Stimulated activated naive CD8-positive, alpha-beta T cell treated with anti-CD3 and anti-CD28 coated beads, Interleukin-15, amount 100 ng/mL, for 72 hours (primary cell): ENCODE results near the gene OR5H6.
"Not testable (repeated sequence)": the region's sequence is repeated elsewhere in the genome, so short reads cannot be mapped to it uniquely, and the experiment has no call there.

Source experiments
- ATAC-seq: fragments of 150-1000 bp; cut with Tn5 transposase; 2 replicates; pipeline ENCODE4 v1.10.0; 2021; ENCODE audit warnings: mild to moderate bottlenecking, moderate library complexity
- DNase-seq, 2 donors: peaks; one replicate each; pipeline ENCODE4 v3.0.0; 2021 to 2022
- H3K27ac Mint-ChIP-seq, 2 donors: one replicate each; pipeline ENCODE4 v1.8.0; 2022; ENCODE audit warnings: mild to moderate bottlenecking in 2 of 2, mixed read lengths in 2 of 2, moderate library complexity in 2 of 2
- H3K27me3 Mint-ChIP-seq: one replicate; pipeline ENCODE4 v1.8.0; 2022; ENCODE audit warnings: mixed read lengths
- H3K4me1 Mint-ChIP-seq: one replicate; pipeline ENCODE4 v1.8.0; 2022; ENCODE audit warnings: mild to moderate bottlenecking, mixed read lengths
- H3K4me3 Mint-ChIP-seq, 2 donors: one replicate each; pipeline ENCODE4 v1.8.0; 2022; ENCODE audit warnings: mild to moderate bottlenecking in 2 of 2, mixed read lengths in 2 of 2, moderate library complexity in 1 of 2
- H3K9me3 Mint-ChIP-seq, 2 donors: one replicate each; pipeline ENCODE4 v1.8.0; 2022; ENCODE audit warnings: mixed read lengths in 2 of 2

The OR5H6 gene

DNA sequence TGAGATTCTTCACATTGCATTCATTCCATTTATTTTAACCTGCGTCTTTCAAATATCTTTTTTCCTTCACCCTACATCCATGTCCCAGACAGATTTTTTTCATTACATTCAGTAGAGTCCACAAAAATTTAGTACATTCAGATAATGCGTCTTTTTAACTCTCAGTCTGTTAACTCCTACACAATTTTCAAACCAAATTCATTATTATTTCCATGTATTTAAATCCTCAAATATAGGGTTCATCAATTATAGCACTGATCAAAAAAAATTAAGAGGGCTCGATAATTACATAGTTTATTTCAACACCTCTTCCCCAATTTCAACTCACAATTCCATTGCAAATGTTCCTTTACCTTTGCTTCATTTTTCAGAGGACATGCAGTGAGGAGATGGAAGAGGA is at the start of gene OR5H6:
Gene OR5H6, plus strand, starts transcription at position 301 of the 400 bp plus-strand sequence. Its CDS starts 89 bp downstream, at position 390.
- Mint-ChIP-seq H3K27me3 (peaks cover 7% of the 10 kb centered on the region), H3K9me3 (peaks cover 0 to 2% of the 10 kb centered on the region in 2 donors), H3K4me1 (no peaks in the 10 kb centered on the region), H3K27ac (no peak within 1 kb of the TSS), H3K4me3 (no peak within 1 kb of the TSS)
- ATAC-seq (no peak), DNase-seq (no peak)

DNA sequence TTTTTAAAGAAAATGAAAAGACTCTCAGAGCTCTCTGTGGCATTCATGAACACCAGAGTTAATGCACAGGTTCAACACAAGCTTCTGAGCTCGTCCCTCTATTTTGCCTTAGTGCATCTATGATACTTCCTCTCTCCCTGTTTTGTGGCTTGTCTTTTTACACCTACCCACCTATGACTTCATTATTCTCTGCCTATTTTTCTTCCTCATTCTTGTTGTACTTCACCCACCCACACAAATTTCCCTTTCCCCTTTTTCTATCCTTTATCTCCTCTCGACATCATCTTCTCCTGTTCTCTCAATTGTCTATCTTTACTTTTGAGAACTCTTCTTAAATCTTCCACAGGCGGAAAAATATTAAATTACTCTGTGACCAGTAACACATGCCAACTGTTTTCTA is 49.0 kb upstream of the OR5H6 start:
- Mint-ChIP-seq H3K9me3 (no peaks in the 10 kb centered on the region), H3K4me3 (no peak overlapping the region), H3K27ac (no peak overlapping the region), H3K27me3 (no peaks in the 10 kb centered on the region), H3K4me1 (no peaks in the 10 kb centered on the region)
- DNase-seq (no peak), ATAC-seq (no peak)

DNA sequence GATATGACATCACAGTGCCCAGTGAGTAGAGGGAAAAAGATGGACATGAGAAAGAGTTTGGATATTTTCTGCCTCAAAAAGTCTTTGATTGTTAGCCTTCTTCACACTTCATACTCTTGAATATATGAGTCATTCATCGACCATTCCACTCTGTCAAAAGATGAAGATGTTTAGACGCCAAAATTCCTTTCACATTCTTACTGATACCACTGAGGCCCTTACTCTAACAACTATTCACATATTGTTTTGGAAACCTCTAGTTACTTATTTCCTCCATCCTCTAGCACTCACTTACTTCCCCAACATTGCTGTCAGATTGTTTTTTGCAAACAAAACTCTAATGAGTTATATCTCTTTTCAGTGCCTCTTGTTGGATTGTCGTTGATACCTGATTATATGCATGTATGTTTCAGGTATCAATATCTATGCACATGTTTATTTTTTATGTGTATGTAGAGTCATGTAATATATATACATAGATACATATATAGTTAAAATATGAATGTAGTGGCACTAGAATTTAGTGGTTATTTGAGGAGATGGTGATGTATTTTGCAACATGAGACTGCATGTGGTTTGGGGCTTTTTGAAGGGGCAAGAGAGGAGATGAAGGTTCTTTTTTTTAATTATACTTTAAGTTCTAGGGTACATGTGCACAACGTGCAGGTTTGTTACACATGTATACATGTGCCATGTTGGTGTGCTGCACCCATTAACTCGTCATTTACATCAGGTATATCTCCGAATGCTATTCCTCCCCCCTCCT is 40.0 kb upstream of the OR5H6 start:
- no peak for ATAC-seq
- no peak overlapping the region for H3K4me3 Mint-ChIP-seq

DNA sequence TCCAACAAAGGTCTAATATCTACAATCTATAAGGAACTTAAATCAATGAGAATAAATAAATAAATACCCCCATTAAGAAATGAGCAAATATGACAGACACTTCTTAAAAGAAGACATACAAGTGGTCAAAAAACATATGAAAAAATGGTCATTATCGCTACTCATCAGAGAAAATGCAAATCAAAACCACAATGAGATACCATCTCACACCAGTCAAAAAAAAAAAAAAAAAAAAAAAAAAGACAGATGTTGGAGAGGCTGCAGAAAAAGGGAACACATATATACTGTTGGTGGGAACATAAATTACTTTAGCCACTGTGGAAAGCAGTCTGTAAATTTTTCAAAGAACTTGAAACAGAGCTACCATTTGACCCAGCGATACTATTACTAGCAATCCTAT is 31.6 kb upstream of the OR5H6 start:
- DNase-seq (no peak), ATAC-seq (no peak)
- Mint-ChIP-seq H3K27me3 (peaks cover 5% of the 10 kb centered on the region), H3K9me3 (no peaks in the 10 kb centered on the region), H3K4me3 (no peak overlapping the region), H3K4me1 (no peaks in the 10 kb centered on the region), H3K27ac (no peak overlapping the region)

More for the DNA sequence above, 40.0 kb upstream of the OR5H6 start:
- no peak for DNase-seq
- Mint-ChIP-seq H3K27ac (no peak overlapping the region), H3K9me3 (no peaks in the 10 kb centered on the region), H3K4me1 (no peaks in the 10 kb centered on the region), H3K27me3 (peaks cover 5% of the 10 kb centered on the region)

DNA sequence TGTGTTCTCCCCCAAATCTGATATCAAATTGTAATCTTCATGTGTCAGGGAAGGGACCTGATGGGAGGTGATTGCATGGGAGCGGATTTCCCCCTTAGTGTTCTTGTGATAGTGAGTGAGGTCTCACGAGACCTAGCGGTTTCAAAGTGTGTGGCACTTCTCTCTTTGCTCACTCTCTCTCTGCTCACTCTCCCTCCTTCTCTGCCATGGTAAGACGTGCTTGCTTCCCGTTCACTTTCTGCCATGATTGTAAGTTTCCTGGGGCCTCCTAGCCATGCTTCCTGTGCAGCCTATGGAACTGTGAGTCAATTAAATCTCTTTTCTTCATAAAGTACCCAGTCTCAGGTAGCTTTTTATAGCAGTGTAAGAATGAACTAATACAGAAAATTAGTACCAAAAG is 30.6 kb upstream of the OR5H6 start:
- no peaks in the 10 kb centered on the region for H3K9me3 Mint-ChIP-seq
- ATAC-seq, result no peak

DNA sequence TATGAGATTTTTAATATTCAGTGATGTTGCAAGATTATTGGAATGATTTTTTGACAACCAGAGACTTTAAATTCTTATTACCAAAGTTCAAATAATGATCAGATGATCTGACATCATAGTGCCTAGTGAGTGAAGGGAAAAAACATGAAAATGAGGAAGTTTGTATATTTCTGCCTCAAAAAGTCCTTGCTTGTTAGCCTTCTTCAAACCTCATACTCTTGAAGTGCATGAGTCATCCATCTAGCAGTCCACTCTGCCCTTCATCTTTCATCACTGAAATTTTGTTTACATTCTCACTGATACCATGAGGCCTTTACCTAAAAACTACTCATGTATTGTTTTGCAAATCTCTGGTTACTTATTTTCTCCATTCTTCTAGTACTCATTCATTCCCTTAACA is 23.9 kb upstream of the OR5H6 start:
- H3K9me3 Mint-ChIP-seq, result peaks cover 0 to 7% of the 10 kb centered on the region in 2 donors
- no peak overlapping the region for H3K4me3 Mint-ChIP-seq
- DNase-seq (no peak), ATAC-seq (no peak)
- no peaks in the 10 kb centered on the region for H3K27me3 Mint-ChIP-seq
- H3K4me1 Mint-ChIP-seq, result no peaks in the 10 kb centered on the region
- H3K27ac Mint-ChIP-seq, result no peak overlapping the region

More for the DNA sequence above, 30.6 kb upstream of the OR5H6 start:
- H3K4me1 Mint-ChIP-seq, result no peaks in the 10 kb centered on the region
- H3K27ac Mint-ChIP-seq, result no peak overlapping the region
- H3K27me3 Mint-ChIP-seq, result peaks cover 5% of the 10 kb centered on the region
- DNase-seq, result no peak
- H3K4me3 Mint-ChIP-seq, result no peak overlapping the region

DNA sequence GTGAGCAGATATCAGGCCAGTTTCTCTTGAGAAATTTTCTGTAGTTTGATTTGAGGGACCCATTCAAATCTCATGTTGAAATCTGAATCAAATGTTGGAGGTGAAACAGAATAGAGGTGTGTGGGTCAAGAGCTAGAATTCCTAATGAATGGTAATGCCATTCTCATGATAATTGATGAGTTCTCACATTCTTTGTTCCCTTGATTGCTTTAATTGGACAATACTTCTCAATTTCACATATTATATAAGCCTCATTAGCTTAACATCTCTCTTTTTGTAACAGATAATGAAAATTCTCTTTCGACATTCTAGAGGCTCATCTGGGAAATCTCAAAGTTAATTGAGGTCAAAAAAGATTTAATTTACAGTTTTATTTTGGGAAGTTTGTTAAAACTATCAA is 21.9 kb upstream of the OR5H6 start:
- ATAC-seq (no peak), DNase-seq (no peak)
- Mint-ChIP-seq H3K27me3 (no peaks in the 10 kb centered on the region), H3K4me1 (no peaks in the 10 kb centered on the region), H3K4me3 (no peak overlapping the region), H3K27ac (no peak overlapping the region), H3K9me3 (peaks cover 0 to 9% of the 10 kb centered on the region in 2 donors)

DNA sequence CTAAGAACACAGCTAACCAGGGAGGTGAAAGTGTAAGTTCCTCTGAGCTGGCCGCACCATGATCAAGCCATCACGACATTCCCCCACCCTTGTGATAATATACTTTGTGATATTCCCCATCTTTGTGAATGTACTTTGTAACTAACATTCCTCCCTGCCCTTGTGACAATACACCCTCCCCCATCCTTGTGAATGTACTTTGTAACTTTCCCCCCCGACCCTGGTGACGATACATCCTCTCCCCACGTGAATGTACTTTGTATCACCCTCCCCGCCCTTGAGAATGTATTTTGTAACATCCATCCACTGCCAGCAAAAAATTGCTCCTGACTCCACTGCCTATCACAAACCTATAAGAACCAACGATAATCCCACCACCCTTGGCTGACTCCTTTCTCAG is 20.2 kb upstream of the OR5H6 start:
- DNase-seq (no peak), ATAC-seq (no peak)
- Mint-ChIP-seq H3K4me1 (no peaks in the 10 kb centered on the region), H3K4me3 (no peak overlapping the region), H3K27ac (no peak overlapping the region), H3K27me3 (no peaks in the 10 kb centered on the region), H3K9me3 (peaks cover 0 to 9% of the 10 kb centered on the region in 2 donors)

DNA sequence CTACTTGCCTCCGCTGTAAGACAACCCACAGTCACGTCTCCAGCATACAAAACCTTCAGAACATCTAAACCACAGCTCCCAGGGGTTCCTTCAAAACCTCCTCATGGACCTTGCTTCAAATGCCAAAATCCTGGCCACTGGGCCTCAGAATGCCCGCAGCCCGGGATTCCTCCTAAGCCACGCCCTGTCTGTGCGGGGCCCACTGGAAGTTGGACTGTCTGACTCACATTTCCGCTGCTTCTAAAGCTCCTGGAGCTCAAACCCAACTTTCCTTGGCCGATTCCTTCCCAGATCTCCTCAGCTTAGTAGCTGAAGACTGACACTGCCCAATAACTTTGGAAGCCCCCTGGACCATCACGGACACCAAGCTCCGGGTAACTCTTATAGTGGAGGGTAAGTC is 17.9 kb upstream of the OR5H6 start:
- no peaks in the 10 kb centered on the region for H3K4me1 Mint-ChIP-seq
- ATAC-seq (no peak), DNase-seq (no peak)
- H3K27ac Mint-ChIP-seq, result no peak overlapping the region
- no peak overlapping the region for H3K4me3 Mint-ChIP-seq
- H3K27me3 Mint-ChIP-seq, result no peaks in the 10 kb centered on the region
- H3K9me3 Mint-ChIP-seq, result peaks cover 0 to 9% of the 10 kb centered on the region in 2 donors

DNA sequence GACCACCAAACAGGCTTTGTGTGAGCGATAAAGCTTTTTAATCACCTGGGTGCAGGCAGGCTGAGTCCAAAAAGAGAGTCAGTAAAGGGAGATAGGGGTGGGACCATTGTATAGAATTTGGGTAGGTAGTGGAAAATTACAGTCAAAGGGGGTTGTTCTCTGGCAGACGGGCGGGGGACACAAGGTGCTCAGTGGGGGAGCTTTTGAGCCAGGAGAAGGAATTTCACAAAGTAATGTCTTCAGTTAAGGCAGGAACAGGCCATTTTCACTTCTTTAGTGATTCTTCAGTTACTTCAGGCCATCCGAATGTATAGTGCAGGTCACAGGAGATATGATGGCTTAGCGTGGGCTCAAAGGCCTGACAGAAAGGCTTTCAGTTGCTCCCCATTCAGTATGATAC is 8.0 kb upstream of the OR5H6 start:
- ATAC-seq, H3K4me1 Mint-ChIP-seq, H3K27ac Mint-ChIP-seq, H3K9me3 Mint-ChIP-seq, H3K4me3 Mint-ChIP-seq, H3K27me3 Mint-ChIP-seq, DNase-seq: not testable (repeated sequence)

DNA sequence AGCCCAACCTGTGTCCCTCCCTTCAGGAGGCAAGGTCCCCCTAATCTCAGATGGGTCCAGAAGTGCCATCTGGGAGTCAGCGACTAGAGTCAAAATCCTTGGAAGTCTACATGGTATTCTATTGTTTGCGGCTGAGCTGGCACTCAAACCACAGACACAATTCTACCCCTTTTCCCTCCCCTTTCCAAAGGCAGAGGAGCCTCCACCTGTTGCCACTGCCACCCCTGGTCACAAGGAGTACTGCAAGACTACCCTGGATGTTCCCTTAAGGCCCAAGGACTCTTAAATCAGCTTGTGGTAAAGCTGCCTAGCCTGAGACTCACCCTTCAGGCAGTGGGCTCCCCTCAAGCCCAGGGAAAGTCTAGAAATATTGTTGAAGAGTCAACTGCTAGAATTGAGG is 4.3 kb upstream of the OR5H6 start:
- ATAC-seq (no peak), DNase-seq (no peak)
- H3K27ac Mint-ChIP-seq, result no peak overlapping the region
- H3K4me1 Mint-ChIP-seq, result no peaks in the 10 kb centered on the region
- H3K4me3 Mint-ChIP-seq, result no peak overlapping the region
- H3K9me3 Mint-ChIP-seq, result no peaks in the 10 kb centered on the region
- peaks cover 7% of the 10 kb centered on the region for H3K27me3 Mint-ChIP-seq

DNA sequence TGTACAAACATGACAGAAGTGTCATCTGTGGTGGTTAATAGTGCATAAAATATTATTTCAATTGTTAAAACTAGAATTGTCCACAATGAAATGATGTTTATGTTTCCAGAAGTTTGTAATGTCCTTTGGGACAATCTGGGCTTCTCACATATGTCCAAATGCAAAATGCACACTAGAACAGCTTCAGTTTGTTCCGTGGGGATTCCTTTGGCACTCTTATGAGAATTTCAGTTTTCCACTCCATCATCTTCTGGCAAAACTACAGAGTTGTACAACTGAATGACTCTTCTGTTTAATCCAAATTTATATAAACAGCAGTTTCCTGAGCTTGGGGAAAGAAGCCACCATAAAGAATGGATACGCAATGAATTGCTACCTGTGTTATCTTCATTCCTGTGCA is 2.0 kb upstream of the OR5H6 start:
- Mint-ChIP-seq H3K27ac (no peak overlapping the region), H3K9me3 (no peaks in the 10 kb centered on the region), H3K27me3 (peaks cover 7% of the 10 kb centered on the region), H3K4me1 (no peaks in the 10 kb centered on the region), H3K4me3 (no peak overlapping the region)
- DNase-seq (no peak), ATAC-seq (no peak)

DNA sequence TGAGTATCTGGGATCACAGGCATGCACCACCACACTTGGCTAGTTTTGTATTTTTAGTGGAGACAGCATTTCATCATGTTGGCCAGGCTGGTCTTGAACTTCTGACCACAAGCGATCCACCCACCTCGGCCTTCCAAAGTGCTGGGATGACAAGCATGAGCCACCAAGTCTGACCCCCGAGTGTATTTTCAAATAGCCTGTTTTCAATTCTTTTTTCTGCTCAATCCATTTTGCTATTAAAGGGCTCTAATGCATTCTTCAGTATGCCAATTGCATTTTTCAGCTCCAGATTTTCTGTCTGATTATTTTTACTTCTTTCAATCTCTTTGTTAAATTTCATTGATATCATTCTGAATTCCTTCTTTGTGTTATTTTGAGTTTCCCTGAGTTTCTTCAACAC is 5.8 kb downstream of the OR5H6 start:
- Mint-ChIP-seq H3K4me3 (no peak overlapping the region), H3K4me1 (no peaks in the 10 kb centered on the region), H3K27ac (no peak overlapping the region), H3K9me3 (peaks cover 11 to 24% of the 10 kb centered on the region in 2 donors), H3K27me3 (no peaks in the 10 kb centered on the region)
- DNase-seq (no peak), ATAC-seq (no peak)

DNA sequence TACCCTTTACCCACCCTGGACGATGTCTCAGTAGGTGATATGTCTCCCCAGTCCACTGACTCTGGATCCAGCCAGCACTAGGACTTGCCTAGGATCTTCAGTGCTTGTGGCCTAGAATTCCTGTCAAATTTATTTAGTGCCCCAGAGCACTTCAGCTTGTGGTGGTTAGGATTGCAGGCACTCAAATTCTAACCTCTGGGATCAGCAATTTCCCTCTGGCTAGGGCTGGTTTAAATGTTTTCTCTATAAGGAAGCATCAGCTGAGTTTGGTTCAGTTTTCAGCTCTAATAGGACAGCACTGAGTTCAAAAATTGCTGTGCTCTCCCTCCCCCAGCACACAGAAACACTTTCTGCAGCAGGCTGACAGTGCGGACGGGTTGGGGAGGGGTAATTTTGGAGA is 8.1 kb downstream of the OR5H6 start:
- no peaks in the 10 kb centered on the region for H3K4me1 Mint-ChIP-seq
- no peak overlapping the region for H3K27ac Mint-ChIP-seq
- ATAC-seq (no peak), DNase-seq (no peak)
- H3K27me3 Mint-ChIP-seq, result no peaks in the 10 kb centered on the region
- peaks cover 11 to 24% of the 10 kb centered on the region in 2 donors for H3K9me3 Mint-ChIP-seq
- H3K4me3 Mint-ChIP-seq, result no peak overlapping the region

DNA sequence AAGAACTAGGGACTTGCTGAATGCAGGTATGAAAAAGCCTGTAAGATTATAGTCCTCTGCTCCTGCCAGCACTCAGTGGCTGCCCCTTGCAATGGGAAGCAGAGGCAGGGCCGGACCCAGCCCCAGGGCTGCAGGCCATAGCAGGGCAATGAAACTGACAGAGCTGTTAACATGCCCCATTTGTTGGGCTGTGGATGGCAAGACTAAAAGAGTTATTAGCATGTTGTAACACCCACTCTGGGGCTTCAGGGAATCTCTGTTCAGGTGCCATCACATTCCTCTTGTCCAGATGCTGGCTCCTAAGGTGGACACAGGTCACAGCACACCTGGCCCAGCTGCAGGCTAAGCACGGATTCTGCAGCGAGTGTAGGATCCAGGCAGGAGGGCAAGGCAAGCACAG is 10.9 kb downstream of the OR5H6 start:
- no peak overlapping the region for H3K27ac Mint-ChIP-seq
- no peak for DNase-seq
- no peaks in the 10 kb centered on the region for H3K4me1 Mint-ChIP-seq

DNA sequence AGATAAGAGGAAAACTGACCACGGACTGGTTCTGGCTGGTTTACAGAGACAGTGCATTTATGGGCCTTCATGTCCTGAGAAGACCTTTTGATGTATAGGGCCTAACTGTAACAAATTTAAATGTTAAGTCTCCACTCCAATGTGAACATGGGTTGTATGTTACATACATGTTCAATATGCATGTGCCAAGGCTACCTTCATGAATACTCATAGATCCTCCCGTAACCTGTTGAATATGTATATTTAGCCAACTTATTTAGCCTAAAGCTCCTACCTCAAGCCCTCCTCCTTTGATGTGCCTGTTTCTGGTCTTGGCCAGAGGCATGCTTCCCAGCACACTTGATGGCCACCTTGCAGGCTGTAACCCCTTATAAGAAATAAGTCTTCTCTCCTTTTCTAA is 18.2 kb downstream of the OR5H6 start, which contains the start of gene OR5H2:
Gene OR5H2, plus strand, starts transcription at position 301 of the 400 bp plus-strand sequence. CDS start 398 bp downstream, outside the sequence.
- no peaks in the 10 kb centered on the region for H3K4me1 Mint-ChIP-seq

More for the DNA sequence above, 10.9 kb downstream of the OR5H6 start:
- no peak for ATAC-seq
- H3K9me3 Mint-ChIP-seq, result peaks cover 10 to 12% of the 10 kb centered on the region in 2 donors
- H3K27me3 Mint-ChIP-seq, result no peaks in the 10 kb centered on the region
- H3K4me3 Mint-ChIP-seq, result no peak overlapping the region

DNA sequence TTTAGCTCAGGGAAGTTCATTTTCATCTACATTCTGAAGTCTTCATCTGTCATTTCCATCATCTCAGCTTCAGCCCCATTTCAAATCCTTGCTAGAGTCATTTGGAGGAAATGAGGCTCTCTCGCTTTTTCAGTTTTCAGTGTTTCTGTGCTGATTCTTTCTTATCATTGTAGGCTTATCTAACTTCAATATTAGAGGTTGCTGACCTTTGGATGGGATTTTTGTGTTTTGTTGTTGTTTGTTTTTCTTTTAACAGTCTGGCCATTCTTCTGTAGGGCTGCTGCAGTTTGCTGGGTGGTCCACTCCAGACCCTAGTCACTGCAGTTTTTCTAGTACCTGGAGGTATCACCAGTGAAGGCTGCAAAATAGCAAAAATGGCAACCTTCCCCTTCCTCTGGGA is 26.9 kb downstream of the OR5H6 start:
- Mint-ChIP-seq H3K27me3 (peaks cover 13% of the 10 kb centered on the region), H3K4me1 (no peaks in the 10 kb centered on the region), H3K9me3 (no peaks in the 10 kb centered on the region), H3K27ac (no peak overlapping the region), H3K4me3 (no peak overlapping the region)
- ATAC-seq (no peak), DNase-seq (no peak)

More for the DNA sequence above, 18.2 kb downstream of the OR5H6 start, which contains the start of gene OR5H2:
- Mint-ChIP-seq H3K9me3 (no peaks in the 10 kb centered on the region), H3K27ac (no peak within 1 kb of the TSS), H3K27me3 (no peaks in the 10 kb centered on the region), H3K4me3 (no peak within 1 kb of the TSS)
- DNase-seq (no peak), ATAC-seq (no peak)
